MM.1S (cell line): ENCODE measurements around the gene TRPC6.

ENCODE experiments used
- DNase-seq: peaks from one replicate; pipeline ENCODE4 v3.0.0-alpha.2; 2015
- H2AFZ ChIP-seq: fragments of 300-600 bp; sonication (generic); 2 replicates; pipeline ENCODE4 v1.6.0; 2016; ENCODE audit warnings: antibody characterized with exemption, low read length
- H3F3A ChIP-seq: fragments of 300-600 bp; sonication (generic); 2 replicates; pipeline ENCODE4 v1.6.1; 2016; ENCODE audit warnings: mild to moderate bottlenecking, antibody characterized with exemption, low read length, moderate library complexity, mixed read lengths; ENCODE audit not compliant: insufficient read depth
- H3K27ac ChIP-seq: fragments of 300-600 bp; sonication (generic); 2 replicates; pipeline ENCODE4 v1.5.1; 2016; ENCODE audit warnings: mild to moderate bottlenecking, low read length
- H3K27me3 ChIP-seq: fragments of 300-600 bp; sonication (generic); replicated peaks from 2 replicates; pipeline ENCODE4 v1.6.0; 2016; ENCODE audit warnings: low read length; ENCODE audit not compliant: insufficient read depth
- H3K36me3 ChIP-seq: fragments of 300-600 bp; sonication (generic); replicated peaks from 2 replicates; pipeline ENCODE4 v1.6.1; 2016; ENCODE audit warnings: mild to moderate bottlenecking, low read length, mixed read lengths; ENCODE audit not compliant: insufficient read depth
- H3K4me1 ChIP-seq: fragments of 300-600 bp; sonication (generic); 2 replicates; pipeline ENCODE4 v1.6.1; 2016; ENCODE audit warnings: low read length, mixed read lengths
- H3K4me2 ChIP-seq: fragments of 300-600 bp; sonication (generic); 2 replicates; pipeline ENCODE4 v1.6.0; 2016; ENCODE audit warnings: low read depth, low read length
- H3K4me3 ChIP-seq: fragments of 300-600 bp; sonication (generic); 2 replicates; pipeline ENCODE4 v1.5.1; 2016; ENCODE audit warnings: low read length, mixed read lengths
- H3K79me2 ChIP-seq: fragments of 300-600 bp; sonication (generic); 2 replicates; pipeline ENCODE4 v1.6.1; 2016; ENCODE audit warnings: mixed run types, low read length, mixed read lengths
- H3K9ac ChIP-seq: fragments of 300-600 bp; sonication (generic); 2 replicates; pipeline ENCODE4 v1.6.1; 2016; ENCODE audit warnings: low read length, mixed read lengths
- H3K9me2 ChIP-seq: fragments of 300-600 bp; sonication (generic); replicated peaks from 2 replicates; pipeline ENCODE4 v1.6.1; 2016; ENCODE audit warnings: mild to moderate bottlenecking, low read length, mixed read lengths; ENCODE audit not compliant: insufficient read depth
- H3K9me3 ChIP-seq: fragments of 300-600 bp; sonication (generic); replicated peaks from 2 replicates; pipeline ENCODE4 v1.6.1; 2016; ENCODE audit warnings: mild to moderate bottlenecking, low read length, mixed read lengths; ENCODE audit not compliant: insufficient read depth
- H4K20me1 ChIP-seq: fragments of 300-600 bp; sonication (generic); 2 replicates; pipeline ENCODE4 v1.6.1; 2016; ENCODE audit warnings: mild to moderate bottlenecking, low read length, moderate library complexity, mixed read lengths; ENCODE audit not compliant: insufficient read depth
- EZH2 ChIP-seq: fragments of 300-600 bp; sonication (generic); optimal IDR thresholded peaks from 2 replicates; pipeline ENCODE3; 2017; ENCODE audit warnings: low read depth, mild to moderate bottlenecking, antibody characterized with exemption, low read length, mixed read lengths
- EZH2phosphoT487 ChIP-seq: fragments of 300-600 bp; sonication (generic); IDR thresholded peaks from 2 replicates; pipeline ENCODE4 v1.6.1; 2018; ENCODE audit warnings: antibody characterized with exemption, low read length
- TF ChIP-seq, protein P1 (sequence below): fragments of 300-600 bp; sonication (generic); IDR thresholded peaks from 2 replicates; pipeline ENCODE4 v1.5.1; 2016; ENCODE audit warnings: antibody characterized with exemption, low read length, mixed read lengths

TRPC6 gene

DNA sequence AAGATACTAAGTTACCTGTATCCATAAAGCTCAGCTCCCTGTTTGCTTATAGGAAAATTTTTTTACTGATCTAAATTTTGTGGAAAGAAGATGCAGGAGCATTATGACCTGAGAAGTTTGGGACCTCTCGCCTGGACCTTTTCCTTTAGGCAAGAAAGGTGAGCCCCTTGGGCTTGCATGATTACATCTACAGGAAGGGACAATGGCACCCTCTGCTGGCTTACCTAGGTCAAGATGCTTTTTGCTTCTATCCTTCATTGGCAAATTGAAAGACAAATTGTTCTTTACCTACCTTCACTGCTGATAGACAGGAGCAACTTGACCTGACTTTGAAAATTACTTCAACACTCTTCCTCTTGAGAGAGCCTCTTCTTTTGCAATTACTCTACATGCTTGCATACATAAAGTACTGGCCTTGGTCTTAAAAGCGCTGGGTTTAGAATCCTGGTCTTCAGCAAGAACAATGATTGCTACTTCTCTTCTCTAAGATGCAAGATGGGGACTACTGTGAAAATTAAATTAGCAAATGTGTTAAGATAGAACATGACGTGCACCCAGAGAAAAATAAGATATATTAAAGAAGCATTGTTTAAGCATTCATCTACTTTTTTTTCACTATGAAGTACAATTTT lies 147.2 kb downstream of the TRPC6 start:
- Histone ChIP-seq H3K27ac (no peak overlapping the region), H3K9me3 (no peaks in the 10 kb centered on the region), H3F3A (no peaks in the 10 kb centered on the region), H2AFZ (no peak overlapping the region), H3K27me3 (no peaks in the 10 kb centered on the region), H3K9me2 (no peaks in the 10 kb centered on the region), H4K20me1 (no peaks in the 10 kb centered on the region), H3K79me2 (no peaks in the 10 kb centered on the region), H3K4me1 (no peaks in the 10 kb centered on the region), H3K4me3 (no peak overlapping the region), H3K4me2 (no peak overlapping the region), H3K36me3 (no peaks in the 10 kb centered on the region), H3K9ac (no peak overlapping the region)
- DNase-seq: peak; percentile 53
- TF ChIP-seq EZH2: no peak
- TF ChIP-seq, protein P1, sequence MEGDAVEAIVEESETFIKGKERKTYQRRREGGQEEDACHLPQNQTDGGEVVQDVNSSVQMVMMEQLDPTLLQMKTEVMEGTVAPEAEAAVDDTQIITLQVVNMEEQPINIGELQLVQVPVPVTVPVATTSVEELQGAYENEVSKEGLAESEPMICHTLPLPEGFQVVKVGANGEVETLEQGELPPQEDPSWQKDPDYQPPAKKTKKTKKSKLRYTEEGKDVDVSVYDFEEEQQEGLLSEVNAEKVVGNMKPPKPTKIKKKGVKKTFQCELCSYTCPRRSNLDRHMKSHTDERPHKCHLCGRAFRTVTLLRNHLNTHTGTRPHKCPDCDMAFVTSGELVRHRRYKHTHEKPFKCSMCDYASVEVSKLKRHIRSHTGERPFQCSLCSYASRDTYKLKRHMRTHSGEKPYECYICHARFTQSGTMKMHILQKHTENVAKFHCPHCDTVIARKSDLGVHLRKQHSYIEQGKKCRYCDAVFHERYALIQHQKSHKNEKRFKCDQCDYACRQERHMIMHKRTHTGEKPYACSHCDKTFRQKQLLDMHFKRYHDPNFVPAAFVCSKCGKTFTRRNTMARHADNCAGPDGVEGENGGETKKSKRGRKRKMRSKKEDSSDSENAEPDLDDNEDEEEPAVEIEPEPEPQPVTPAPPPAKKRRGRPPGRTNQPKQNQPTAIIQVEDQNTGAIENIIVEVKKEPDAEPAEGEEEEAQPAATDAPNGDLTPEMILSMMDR: peak; percentile 75

- no peaks in the 10 kb centered on the region for H3K9me2 ChIP-seq
- H3K9ac ChIP-seq: no peak overlapping the region
- H3K27me3 ChIP-seq: no peaks in the 10 kb centered on the region
- H3K4me3 ChIP-seq: no peak overlapping the region
- no peak overlapping the region for H3K4me2 ChIP-seq
- no peak overlapping the region for H3K27ac ChIP-seq
- no peaks in the 10 kb centered on the region for H3K79me2 ChIP-seq
- H3K9me3 ChIP-seq: no peaks in the 10 kb centered on the region
- H3K4me1 ChIP-seq: no peaks in the 10 kb centered on the region
- no peaks in the 10 kb centered on the region for H3K36me3 ChIP-seq
- DNase-seq: no peak
- H2AFZ ChIP-seq: no peak overlapping the region
- no peak for TF ChIP-seq EZH2phosphoT487
- no peak for TF ChIP-seq EZH2
- TF ChIP-seq, protein P1: no peak
- H3F3A ChIP-seq: no peaks in the 10 kb centered on the region
- H4K20me1 ChIP-seq: no peaks in the 10 kb centered on the region
Observed at GRCh38 chr11:101435408-101435973, 148.3 kb downstream of the TRPC6 start.

GRCh38 chr11:101434026-101434643 lies 149.7 kb downstream of the TRPC6 start:
- Histone ChIP-seq H3K9me3 (no peaks in the 10 kb centered on the region), H3K27ac (no peak overlapping the region), H3K79me2 (no peaks in the 10 kb centered on the region), H3K4me3 (no peak overlapping the region), H2AFZ (no peak overlapping the region), H3K4me2 (no peak overlapping the region), H3K27me3 (no peaks in the 10 kb centered on the region), H3K36me3 (no peaks in the 10 kb centered on the region), H3K9me2 (no peaks in the 10 kb centered on the region), H3K9ac (no peak overlapping the region), H4K20me1 (no peaks in the 10 kb centered on the region), H3F3A (no peaks in the 10 kb centered on the region), H3K4me1 (no peaks in the 10 kb centered on the region)
- no peak for TF ChIP-seq EZH2
- TF ChIP-seq, protein P1: no peak
- no peak for TF ChIP-seq EZH2phosphoT487
- no peak for DNase-seq
